Bone marrow (tissue), 2 donors: Measurements from ENCODE around the gene LRRK2.
"Not testable (repeated sequence)": the region's sequence is repeated elsewhere in the genome, so short reads cannot be mapped to it uniquely, and the experiment has no call there.

Experiments used
- DNase-seq, 2 donors: peaks; one replicate each; lab custom pipeline; 2025; lab: John Stamatoyannopoulos, UW

Gene LRRK2

GRCh38 chr12:40315375-40315774 lies 90.6 kb downstream of the LRRK2 start:
- no peak for DNase-seq

- no peak for DNase-seq
These were observed 99.5 kb downstream of the LRRK2 start for GRCh38 chr12:40324261-40324660.

DNA sequence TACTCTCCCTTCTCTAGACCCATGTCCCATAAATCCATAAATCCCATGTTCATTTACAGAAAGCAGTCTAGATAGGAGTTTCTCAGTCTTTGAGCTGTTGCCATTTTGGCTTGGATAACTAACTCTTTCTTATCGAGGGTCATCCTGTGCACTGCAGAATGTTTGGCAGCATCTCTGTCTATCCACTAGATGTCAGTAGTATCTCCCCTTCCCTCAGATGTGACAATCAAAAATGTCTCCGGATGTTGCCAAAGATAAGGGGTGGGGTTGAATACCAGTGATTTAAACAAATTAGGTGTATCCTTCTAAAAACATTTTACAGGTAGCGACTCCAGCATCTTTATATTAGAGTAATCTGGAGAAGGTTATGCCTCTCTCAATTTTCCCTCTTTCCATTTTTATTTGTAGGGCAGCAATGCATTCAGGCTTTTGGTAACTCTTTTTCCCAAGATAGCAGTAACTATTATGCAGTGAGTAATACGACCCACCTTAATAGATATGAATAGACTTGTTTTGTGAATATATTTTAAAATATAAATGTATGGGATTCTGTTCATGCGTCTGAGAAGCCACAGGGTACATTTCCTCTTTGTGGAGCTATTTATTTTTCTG lies 100.7 kb downstream of the LRRK2 start:
- DNase-seq: no peak

DNA sequence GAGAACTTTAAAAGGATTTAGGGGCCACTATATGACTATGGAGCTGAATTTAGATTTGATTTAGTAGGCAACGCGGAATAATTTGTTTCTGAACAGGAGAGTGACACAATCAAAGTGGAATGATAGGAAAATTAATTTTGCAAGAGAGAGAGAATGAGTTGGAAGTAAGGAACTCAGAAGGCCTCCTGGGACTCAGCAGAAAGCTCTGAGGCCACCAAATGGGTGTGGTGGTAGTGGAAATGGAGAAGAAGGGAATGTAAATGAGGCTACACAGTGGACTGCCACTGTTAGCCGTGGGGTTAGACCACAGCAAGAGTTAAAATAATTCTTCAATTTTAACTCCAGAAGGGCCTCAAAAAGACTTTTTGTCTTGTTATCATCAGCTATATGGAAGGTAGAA lies 102.7 kb downstream of the LRRK2 start:
- no peak for DNase-seq

GRCh38 chr12:40330180-40330579 lies 105.4 kb downstream of the LRRK2 start:
- no peak for DNase-seq

DNA sequence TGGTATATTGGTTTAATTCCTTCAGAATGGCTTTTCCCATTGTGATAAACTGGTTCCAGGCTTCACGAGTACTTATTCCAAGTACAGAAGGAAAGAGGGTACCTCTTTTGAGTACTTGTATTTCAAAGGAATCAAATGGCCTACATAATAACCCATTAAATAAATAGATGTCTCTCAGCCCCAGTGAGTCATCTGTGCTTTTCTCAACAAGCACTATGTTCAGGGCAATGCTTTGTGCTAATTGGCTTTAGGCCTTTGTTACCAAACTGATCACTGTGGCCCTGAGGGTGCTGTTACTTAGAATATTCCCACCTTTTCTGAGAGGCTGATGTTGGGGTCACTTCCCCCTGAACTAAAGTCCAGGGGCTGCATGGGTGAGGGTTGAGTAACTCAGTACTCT lies 107.1 kb downstream of the LRRK2 start:
- no peak for DNase-seq

GRCh38 chr12:40335991-40336390 lies 111.2 kb downstream of the LRRK2 start:
- DNase-seq: no peak

GRCh38 chr12:40336573-40337199 lies 111.9 kb downstream of the LRRK2 start:
- no peak for DNase-seq

- no peak for DNase-seq
These were observed 113.3 kb downstream of the LRRK2 start for GRCh38 chr12:40338071-40338470.

DNA sequence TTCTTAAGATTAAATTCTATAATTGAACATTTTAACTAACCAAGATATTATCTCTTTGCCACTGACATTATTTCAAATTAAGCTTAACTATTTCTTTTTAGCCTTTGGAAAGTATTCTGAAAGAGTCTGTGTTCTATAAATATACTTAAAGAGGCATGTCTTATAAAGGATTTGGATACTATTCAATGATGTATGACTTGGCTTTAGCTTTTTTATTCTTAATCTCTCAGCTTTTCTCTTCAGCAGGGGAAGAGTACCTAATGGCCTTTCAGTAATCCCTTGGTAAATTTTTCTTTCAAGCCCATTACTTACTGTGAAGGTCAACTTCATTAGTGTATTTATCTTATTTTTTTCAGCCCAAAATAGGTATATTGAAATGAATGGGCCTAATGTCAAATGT lies 113.8 kb downstream of the LRRK2 start:
- DNase-seq: no peak

GRCh38 chr12:40342010-40342409 lies 117.2 kb downstream of the LRRK2 start:
- no peak for DNase-seq

- no peak for DNase-seq
These were observed 118.3 kb downstream of the LRRK2 start for GRCh38 chr12:40343124-40343523.

GRCh38 chr12:40344312-40344711 lies 119.5 kb downstream of the LRRK2 start:
- no peak for DNase-seq

- DNase-seq: no peak
These were observed 127.2 kb downstream of the LRRK2 start for GRCh38 chr12:40351976-40352375.

- no peak for DNase-seq
These were observed 150.3 kb downstream of the LRRK2 start for GRCh38 chr12:40375076-40375475.

GRCh38 chr12:40376533-40377267 lies 151.9 kb downstream of the LRRK2 start:
- no peak for DNase-seq

DNA sequence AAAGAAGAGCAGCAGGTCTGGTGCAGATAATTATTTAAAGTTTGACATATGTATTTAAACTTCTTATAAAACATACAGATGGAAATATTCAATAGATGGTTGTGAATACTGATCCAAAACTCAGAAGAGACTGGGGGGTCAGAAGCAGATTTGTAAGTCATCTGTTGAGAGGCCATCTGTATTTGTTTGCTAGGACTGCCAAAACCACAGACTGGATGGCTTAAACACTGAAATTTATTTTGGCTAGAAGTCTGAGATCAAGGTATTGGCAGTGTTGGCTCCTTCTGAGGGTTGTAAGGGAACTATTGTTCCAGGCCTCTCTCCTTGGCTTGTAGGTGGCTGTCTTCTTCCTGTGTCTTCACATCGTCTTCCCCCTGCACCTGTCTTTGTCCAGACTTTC lies 153.9 kb downstream of the LRRK2 start:
- no peak for DNase-seq

GRCh38 chr12:40382217-40382616 lies 157.4 kb downstream of the LRRK2 start:
- DNase-seq: no peak

DNA sequence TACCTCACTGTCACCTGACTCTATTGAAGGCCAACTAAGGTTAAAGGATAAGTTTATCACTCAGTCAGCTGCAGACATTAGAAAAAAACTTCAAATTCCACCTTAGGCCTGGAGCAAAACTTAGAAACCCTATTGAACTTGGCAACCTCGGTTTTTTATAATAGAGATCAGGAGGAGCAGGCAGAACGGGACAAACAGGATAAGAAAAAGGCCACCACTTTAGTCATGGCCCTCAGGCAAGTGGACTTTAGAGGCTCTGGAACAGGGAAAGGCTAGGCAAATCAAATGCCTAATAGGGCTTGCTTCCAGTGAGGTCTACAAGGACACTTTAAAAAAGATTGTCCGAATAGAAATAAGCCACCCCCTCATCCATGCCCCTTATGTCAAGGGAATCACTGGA lies 162.5 kb downstream of the LRRK2 start:
- not testable (repeated sequence) for DNase-seq

GRCh38 chr12:40390980-40391379 lies 166.2 kb downstream of the LRRK2 start:
- no peak for DNase-seq

DNA sequence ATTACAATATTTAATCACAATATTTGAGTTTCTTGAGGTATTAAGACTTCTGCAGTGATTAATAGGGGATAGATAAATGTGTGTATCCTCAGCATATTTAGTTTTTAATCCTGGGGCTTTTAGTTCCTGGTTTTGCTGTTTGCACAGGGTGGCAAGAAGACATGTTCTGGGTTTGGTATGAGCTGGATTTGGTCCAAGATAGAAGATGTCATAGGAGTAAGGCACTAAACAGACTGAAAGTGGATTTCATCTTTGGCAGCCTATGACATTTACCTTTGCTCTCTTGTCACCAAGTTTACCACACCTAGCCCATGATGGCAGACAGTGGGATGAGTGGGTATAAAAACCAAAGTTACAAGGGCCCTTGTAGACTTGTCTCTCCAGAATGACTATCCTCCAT lies 168.2 kb downstream of the LRRK2 start:
- no peak for DNase-seq

DNA sequence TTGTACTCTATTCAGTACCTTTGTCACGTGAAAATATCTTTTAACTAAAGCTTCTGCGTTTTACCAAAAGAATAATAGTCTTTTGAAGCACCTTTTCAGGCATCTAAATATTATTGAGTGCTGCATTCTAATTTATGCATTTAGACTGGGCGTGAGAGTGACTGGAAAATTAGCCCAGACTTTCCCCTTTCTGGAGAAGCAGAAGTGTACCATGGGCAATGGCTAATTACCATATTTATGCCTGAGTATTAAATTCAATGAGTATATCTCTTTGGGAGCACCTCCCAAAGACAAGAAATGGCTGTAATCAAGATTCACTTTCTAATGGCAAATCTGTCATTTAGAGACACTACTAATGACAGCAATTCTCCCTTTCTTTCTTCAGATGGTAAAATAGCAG lies 174.9 kb downstream of the LRRK2 start:
- DNase-seq: no peak

- DNase-seq: no peak
These were observed 180.6 kb downstream of the LRRK2 start for GRCh38 chr12:40405419-40405818.
